ENCODE results near the gene AADACL2.

- TF ChIP-seq CTCF (IDR thresholded peaks at IDR 0.05) (no peak), POLR2A (IDR thresholded peaks at IDR 0.05) (no peak)
These were observed 49.6 kb upstream of the AADACL2 start for GRCh38 chr3:151684094-151684493.

Measured in body of pancreas (tissue), 4 donors.